HS-5 (cell line): ENCODE results near the gene SLIT3.

ENCODE experiments used
- DNase-seq: peaks from one replicate; pipeline ENCODE4 v3.0.0-alpha.2; 2012; ENCODE audit warnings: low read depth

Gene SLIT3

GRCh38 chr5:169299191-169299662 lies 1.7 kb downstream of the SLIT3 start:
- no peak for DNase-seq

DNA sequence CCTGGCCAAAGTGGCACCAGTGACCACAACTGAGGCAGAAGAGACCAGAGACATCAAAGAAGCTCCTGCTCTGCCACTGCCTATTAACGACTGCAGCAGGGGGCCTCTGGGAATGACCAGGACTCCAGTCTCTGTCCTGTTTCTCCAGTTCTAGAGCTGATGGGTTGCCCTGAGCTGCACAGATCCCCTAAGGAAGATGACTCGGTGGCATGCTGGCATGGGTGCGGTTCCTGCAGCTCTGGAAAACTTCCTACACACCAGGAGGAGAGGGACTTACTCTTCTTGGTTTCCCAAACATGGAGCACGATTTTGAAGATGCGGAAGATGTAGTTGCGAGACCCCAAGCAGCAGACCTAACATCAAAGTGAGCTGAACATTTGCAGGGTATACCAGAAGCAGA lies 2.7 kb downstream of the SLIT3 start:
- DNase-seq, result no peak

- no peak for DNase-seq
Observed at GRCh38 chr5:169296419-169297143, 4.4 kb downstream of the SLIT3 start.

GRCh38 chr5:169295306-169295705 lies 5.6 kb downstream of the SLIT3 start:
- DNase-seq, result no peak

GRCh38 chr5:169294621-169295020 lies 6.3 kb downstream of the SLIT3 start:
- no peak for DNase-seq

DNA sequence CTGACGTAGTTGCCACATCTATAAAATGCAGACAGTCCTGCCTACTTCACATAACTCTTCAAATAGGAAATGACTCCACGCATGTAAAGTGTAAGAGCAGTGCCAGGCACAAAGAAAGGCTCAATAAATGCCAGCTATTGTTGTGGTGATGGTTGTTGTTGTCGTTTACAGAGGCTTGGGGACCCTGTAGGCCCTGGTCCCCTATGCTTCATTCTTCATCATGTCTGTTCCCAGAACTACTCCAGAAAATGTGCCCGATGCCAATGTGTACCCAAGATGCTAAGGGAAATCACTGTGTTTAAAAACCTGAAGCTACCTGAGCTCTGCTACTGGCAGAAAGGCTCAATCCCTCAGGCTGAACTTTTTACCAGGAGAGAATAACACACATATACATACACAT lies 9.1 kb downstream of the SLIT3 start:
- DNase-seq, result no peak

DNA sequence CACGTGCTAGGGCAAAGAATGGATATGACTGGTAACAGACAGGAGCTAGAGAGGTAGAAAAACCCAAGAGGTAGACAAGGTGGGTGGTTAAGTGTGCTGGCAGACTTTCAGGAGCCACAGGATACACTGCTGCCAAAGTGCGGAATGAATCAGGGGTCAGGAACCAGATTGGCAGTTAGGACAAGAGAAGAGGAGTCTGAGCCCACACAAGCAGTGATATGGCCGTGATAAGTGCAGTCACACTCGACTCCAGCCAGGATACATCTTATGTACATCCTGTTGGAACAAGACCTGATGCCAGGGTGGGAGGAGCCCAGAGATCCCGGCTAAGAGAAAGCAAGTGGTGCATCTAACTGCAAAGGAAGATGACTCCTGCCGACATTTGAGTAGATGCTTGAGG lies 10.0 kb downstream of the SLIT3 start:
- DNase-seq, result no peak

GRCh38 chr5:169289520-169289919 lies 11.4 kb downstream of the SLIT3 start:
- no peak for DNase-seq

GRCh38 chr5:169288066-169288930 lies 12.6 kb downstream of the SLIT3 start:
- no peak for DNase-seq

GRCh38 chr5:169287529-169287928 lies 13.4 kb downstream of the SLIT3 start:
- DNase-seq, result no peak

DNA sequence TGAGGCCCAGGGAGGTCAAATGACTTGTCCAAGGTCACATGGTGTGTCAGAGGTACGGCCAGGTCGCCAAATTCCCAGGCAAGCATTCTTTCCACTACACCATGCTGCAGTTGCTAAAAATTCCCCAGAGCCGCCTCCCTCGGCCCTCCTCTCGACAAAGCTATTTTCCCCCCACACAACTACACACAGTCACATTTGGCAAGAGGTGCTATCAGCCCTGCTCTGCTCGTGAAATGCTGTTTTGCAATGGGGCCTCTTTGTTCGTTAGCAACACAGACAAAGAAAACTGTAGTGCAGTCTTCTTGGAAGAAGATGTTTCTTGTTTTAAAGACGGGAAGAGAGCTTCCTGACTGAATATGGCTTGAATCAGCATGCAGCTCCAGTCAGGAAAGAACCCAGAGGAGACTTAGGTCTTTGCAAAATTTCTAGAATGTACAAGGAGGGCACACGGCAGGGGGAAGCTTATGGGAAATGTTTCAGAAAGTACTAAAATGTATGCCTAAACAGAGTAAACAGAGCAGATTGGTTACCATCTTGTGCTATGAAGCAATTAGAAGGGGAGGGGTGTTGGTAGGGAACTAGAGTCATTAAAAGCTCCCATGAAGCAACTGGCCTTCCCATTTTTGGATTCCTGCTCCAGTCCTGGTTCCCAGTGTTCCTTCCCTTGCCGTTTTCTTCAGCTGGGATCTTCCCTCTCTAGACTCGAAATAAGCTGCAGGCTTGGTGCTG lies 14.2 kb downstream of the SLIT3 start:
- DNase-seq, result no peak

DNA sequence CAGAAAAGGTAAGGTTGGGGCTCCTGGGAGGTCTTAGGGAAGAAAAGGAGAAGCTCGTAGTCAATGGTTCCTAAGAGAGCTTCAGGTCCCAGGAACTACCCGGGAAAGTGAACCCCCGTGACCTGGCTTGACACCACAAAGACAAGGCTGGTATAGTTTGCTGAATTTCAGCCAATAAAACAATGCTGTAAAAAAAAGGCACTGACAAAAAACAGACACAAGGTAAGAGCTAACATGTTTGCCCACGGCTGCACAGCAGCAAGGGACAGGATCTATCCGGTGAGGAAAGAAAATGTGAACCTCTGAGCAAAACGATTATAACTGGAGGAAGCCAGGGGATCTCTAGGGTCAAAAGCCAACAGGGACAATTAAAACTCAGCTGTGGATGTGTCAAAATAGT lies 17.1 kb downstream of the SLIT3 start:
- no peak for DNase-seq

DNA sequence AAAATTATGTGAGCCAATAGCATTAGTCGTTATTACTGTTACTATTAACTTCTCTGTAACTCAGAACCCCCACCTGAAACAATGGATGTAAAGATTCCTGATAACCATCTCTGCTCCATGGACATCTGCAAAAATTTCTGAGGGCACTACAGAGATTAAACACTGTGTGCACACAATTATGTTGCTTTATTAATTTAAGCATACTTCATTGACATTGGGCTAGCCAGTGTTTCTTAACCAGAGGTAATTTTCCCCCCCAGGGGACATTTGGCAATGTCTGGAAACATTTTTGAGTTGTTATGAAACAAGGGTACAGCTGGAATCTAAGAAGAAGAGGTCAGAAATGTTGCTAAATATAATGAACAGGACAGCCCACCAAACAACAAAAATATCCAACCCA lies 19.3 kb downstream of the SLIT3 start:
- no peak for DNase-seq

GRCh38 chr5:169280696-169281095 lies 20.2 kb downstream of the SLIT3 start:
- no peak for DNase-seq

DNA sequence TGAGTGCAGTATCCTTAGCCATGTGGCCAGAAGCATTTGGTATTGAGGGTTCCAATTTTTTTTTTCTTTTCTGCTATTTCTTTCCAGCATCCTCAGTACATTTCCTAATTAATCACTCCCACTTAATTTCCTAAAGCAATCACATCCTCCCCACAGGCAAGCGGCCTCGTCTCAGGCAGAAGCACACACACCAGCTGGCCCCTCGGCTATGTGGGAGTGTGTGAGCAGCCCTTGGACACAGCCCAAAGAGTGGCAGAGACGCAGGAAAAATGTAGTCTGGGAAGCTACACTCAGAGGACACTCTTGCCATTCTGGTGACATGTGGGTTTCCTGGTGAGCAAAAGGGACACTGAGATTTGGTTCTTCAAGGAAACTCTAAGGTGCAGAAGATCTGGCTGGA lies 20.7 kb downstream of the SLIT3 start:
- DNase-seq, result no peak

GRCh38 chr5:169279125-169279524 lies 21.8 kb downstream of the SLIT3 start:
- DNase-seq, result no peak

DNA sequence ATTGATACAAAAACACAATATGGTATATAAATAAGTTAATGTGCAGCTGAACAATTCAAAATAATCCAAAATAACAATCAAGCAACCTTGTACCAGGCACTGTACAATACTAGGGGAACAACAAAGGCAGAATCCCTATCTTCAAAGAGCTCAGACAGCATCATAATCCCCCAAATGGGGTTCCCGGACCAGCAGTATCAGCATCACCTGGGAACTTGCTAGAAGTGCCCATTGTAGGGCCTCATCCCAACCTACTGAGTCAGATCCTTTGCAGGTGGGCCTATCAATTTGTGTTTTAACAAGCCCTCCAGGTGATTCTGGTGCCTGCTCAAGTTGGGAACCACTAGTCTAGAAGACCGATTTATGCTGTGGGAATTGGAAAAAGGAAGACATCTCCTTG lies 27.1 kb downstream of the SLIT3 start:
- no peak for DNase-seq

DNA sequence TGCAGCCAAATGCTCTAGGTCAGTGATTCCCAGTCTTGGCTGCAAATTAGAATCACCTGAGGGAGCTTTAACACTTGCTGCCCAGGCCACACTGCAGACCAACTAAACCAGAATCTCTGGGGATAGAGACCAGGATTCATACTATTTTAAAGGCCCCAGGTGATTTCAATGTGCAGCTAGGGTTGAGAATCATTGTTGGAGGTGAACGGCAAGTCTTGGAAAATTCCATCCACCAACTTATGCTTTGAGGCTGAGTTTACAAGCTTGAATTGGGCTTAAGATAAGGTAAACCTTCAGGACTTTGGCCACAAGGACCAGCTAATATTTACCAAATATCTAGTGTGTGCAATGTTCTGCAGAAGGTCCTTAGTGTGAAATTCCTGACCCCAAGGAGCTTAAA lies 27.5 kb downstream of the SLIT3 start:
- DNase-seq, result no peak

DNA sequence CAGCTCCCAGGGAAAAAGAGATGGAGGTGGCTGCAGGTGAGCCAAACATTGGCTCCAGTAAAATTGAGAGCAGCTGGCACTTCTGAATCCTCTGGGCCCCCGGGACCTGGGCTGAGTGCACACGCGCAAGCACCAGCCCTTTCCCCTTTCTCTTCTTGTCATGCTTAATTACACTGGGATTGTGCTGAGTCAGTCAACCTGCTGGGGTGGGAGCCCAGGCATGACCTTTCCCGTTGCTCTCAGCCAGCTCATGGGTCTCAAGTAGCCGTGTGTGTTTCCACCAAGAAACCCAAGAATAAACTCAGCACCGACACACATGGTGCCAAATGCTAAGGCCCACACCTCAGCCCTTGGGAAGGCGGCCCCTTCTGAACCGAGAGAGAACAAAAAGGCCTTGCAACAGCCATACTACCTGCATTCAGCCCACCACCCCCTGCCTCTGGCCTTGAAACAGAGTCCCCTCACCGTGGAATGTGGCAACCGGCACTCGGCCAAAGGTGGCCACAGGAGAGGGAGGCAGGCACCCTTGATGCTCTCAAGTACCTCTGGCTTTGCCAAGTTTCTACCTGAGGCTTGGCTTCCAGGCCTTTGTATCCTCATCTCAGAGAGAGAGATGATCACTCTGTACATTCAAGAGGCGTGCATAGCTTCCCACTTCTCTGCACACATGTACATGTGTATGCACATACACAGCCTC lies 28.1 kb downstream of the SLIT3 start:
- DNase-seq, result no peak

- no peak for DNase-seq
Observed at GRCh38 chr5:169272111-169272510, 28.8 kb downstream of the SLIT3 start.

GRCh38 chr5:169270827-169271226 lies 30.1 kb downstream of the SLIT3 start:
- no peak for DNase-seq

GRCh38 chr5:169268019-169268418 lies 32.9 kb downstream of the SLIT3 start:
- peak; percentile 39 for DNase-seq
